Measurements from ENCODE around the gene ACSS3.

GRCh38 chr12:81143057-81143456 lies 65.2 kb downstream of the ACSS3 start:
- no peak for TF ChIP-seq CTCF (IDR thresholded peaks at IDR 0.05)
- no peak for TF ChIP-seq POLR2A (IDR thresholded peaks at IDR 0.05)
- no peak for TF ChIP-seq EP300 (IDR thresholded peaks at IDR 0.05)
